GDM1 (cell line): ENCODE data around the gene PARP11.
"Not testable (repeated sequence)": the region's sequence is repeated elsewhere in the genome, so short reads cannot be mapped to it uniquely, and the experiment has no call there.

Experiments
- DNase-seq: peaks from one replicate; lab custom pipeline; 2025; lab: John Stamatoyannopoulos, UW

Gene PARP11

DNA sequence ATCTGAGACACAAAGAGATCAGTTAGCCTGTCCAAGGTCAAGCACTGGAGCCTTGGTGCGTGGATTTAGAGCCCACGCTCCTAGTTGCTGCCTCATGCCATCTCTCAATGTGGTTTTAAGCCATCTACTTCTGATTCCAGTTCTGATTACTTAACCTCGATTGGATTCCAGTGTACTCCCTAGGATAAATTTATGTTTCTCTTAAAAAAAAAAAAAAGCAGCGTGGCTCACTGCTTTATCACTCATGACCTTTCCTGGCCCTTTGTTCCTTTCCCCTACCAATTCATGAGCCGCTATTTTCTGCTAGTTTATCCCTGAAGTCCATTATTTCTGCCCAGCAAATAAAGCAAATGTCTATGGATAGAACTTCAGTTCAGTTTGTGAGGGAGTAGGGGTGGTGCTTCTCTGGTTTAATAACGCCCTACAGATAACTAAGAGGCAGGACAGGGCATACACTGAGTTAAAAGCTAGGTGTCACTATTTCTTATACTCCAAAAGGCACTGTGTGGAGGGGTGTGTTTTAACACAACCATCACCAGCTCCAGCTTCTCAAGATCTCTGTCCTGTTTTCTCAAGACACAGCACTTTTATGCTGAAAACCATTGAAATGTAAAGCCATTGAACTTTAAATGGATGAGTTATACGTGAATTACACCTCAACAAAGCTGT lies 9.8 kb upstream of the PARP11 start:
- DNase-seq: peak; percentile 16

- no peak for DNase-seq
Measured at GRCh38 chr12:3882406-3882805, 9.2 kb upstream of the PARP11 start.

DNA sequence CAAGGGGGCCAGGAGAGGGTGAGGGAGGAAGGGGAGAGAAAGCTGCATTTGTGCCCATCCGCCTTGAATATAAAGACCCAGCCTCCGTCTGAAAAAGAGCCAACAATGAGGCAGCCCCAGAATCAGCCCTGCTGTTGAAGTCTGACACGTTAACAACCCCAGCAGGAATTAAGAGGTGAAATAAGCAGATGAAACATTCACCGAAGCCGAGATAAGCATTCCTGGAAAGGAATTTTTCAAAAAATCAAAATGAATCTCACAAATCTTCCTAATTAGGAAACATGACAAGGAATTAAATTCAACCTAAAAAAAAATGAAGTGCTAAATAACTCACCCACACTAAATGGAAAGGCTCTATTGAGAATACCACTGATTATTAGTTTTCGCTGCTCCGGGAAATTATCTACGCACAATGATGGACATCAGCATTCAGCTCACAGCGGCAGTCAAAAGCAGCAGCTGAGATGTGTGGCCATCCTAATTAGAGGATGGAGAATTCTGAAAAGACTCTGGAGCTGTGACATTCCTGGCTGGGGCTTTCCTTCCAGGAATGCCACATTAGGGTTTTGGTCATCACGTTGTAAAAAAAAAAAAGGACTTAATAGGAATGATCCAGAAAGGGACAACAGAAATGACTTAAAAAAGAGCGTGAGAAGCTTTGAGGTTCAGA lies 8.2 kb upstream of the PARP11 start:
- no peak for DNase-seq

- no peak for DNase-seq
Measured at GRCh38 chr12:3879846-3880245, 6.6 kb upstream of the PARP11 start.

- no peak for DNase-seq
Measured at GRCh38 chr12:3871356-3871755, 1.8 kb downstream of the PARP11 start.

- no peak for DNase-seq
Measured at GRCh38 chr12:3869865-3870264, 3.3 kb downstream of the PARP11 start.

- no peak for DNase-seq
Measured at GRCh38 chr12:3869433-3869832, 3.8 kb downstream of the PARP11 start.

DNA sequence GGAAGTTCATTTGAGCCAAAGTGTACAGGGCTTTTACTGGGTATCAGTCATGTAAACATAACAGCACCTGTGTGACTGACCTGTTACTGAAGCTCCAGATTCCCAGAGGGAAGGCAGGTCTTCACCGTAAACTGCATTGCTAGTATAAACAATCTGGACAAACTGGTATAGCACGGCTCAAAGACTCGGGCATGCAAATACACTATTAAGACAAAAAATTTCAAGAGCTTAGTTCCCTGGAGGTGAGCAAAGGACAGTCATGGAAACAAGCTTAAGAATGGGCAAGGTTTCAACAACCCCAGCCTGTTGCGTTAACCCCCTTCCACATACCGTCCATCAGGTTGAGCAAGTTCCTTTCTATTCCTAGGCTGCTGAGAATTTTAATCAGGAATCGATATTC lies 9.4 kb downstream of the PARP11 start:
- DNase-seq: no peak

- DNase-seq: no peak
Measured at GRCh38 chr12:3842517-3842916, 30.7 kb downstream of the PARP11 start.

GRCh38 chr12:3841783-3842182 lies 31.4 kb downstream of the PARP11 start:
- no peak for DNase-seq

- not testable (repeated sequence) for DNase-seq
Measured at GRCh38 chr12:3840833-3841232, 32.4 kb downstream of the PARP11 start.

DNA sequence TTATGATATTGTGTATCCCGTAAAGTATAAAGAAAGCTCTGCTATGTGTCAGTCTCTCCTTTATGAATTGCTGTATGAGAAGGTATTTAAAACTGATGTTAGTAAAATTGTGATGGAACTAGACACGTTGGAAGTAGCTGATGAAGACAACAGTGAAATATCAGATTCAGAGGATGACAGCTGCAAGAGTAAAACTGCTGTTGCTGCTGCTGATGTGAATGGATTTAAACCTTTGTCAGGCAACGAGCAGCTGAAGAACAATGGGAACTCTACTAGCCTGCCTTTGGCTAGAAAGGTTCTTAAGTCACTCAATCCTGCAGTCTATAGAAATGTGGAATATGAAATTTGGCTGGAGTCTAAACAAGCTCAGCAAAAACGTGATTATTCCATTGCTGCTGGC lies 33.5 kb downstream of the PARP11 start:
- DNase-seq: not testable (repeated sequence)

- not testable (repeated sequence) for DNase-seq
Measured at GRCh38 chr12:3838701-3839548, 34.3 kb downstream of the PARP11 start.

DNA sequence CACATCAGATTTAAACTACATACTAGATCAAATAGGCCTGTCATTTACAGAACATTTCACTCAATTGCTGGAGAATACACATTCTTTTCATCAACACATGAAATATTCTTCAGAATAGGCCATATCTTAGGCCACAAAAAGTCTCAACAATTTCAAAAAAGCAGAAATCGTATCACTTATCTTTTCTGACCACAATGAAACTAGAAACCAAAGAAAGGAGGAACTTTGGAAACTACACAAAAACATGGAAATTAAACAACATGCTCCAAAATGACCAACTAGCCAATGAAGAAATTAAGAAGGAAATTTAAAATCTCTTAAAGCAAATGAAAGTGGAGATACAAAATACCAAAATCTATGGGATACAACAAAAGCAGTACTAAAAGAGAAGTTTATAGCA lies 35.1 kb downstream of the PARP11 start:
- no peak for DNase-seq

GRCh38 chr12:3837049-3837448 lies 36.1 kb downstream of the PARP11 start:
- no peak for DNase-seq

GRCh38 chr12:3836641-3837040 lies 36.6 kb downstream of the PARP11 start:
- DNase-seq: no peak

GRCh38 chr12:3835914-3836313 lies 37.3 kb downstream of the PARP11 start:
- no peak for DNase-seq

GRCh38 chr12:3834774-3835173 lies 38.4 kb downstream of the PARP11 start:
- no peak for DNase-seq

DNA sequence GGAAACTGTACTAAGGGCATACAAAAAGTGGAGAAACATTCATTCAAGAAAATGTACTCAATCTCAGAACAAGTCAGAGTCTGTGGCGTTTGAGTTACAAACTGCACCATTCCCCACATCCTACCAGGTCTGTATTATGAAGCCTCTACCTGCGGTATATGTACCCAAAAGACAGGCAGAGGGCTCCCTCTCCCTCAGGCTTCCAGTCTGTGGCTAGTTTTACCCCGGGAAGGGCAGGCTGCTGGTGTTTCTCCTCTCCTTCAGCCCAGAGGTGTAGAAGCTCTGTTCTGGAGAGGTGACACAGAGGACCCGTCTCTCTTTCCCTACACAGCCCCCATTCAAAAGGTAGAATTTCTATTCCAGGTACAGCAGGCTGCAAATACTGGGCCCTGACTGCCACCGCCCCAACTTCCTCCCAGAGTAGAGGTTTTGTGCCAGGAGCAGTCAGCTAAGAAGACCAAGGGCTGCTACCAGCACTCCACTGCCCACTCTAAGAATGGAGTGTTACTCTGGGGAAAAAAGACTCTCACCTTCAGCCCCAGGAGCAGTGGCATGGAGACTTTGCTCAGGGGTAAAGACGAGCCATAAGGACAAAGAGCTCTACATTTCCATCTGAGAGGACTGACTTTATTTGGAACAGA lies 39.4 kb downstream of the PARP11 start:
- DNase-seq: no peak

DNA sequence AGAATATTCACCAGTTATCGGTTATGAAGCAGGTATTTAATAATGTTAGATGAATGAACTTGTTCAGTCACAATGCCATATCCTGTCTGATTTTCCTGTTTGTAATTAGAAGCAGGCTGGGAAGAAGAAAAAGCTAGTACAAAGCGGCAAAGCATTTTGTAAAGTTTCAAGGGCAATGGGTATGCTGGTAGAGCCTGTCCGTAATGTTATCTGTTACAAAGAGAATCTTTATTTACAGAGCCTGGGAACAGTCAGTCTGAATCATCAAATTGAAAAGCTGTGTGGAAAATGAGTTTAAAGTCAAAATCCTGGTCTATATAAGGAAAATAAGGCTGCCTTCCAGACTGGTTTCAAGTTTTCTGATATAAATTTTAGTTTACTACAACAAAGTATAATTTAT lies 40.5 kb downstream of the PARP11 start:
- no peak for DNase-seq

DNA sequence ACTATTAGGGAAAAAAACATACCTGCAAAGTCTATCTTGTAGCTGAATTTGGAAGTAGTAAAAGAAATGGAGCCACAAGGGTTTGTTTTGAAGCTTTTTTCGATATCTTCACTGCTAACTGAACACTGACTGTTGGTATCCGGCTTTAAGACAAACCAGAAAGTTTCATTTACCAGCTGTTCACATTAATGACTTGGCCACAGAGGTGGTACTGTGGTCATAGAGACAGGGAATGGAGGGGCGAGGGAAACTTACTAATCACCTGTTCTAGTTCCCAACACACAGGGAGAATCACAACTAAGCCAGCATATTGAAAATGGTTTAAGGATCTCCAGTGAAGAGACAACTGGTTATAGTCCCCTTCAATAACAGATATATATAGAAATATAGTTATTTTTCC lies 44.3 kb downstream of the PARP11 start:
- no peak for DNase-seq

GRCh38 chr12:3827301-3828000 lies 45.7 kb downstream of the PARP11 start:
- no peak for DNase-seq
